ENCODE data around the gene IL1RL2.

The IL1RL2 gene

GRCh38 chr2:102262216-102263129, 75.7 kb downstream of the IL1RL2 start:
- DNase-seq (ENCODE audit: extremely low read depth in 1 of 2, low read depth in 1 of 2): no peak

DNA sequence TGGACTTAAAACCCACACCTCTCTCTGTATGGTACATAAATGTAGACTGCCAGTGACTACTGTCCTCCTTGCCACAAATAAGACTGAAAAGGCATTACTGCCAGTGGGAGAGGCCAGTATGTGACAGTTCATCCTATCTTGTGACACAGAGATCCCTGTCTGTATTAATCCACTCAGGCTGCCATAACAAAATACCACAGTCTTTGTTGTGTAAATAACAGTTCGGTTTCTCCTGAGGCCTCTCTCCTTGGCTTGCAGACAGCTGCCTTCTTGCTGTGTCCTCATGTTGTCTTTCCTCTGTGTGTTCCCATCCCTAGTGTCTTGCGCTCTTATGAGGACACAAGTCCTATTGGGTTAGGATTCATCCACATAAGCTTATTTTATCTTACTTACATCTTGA, 78.1 kb downstream of the IL1RL2 start:
- no peak for DNase-seq (ENCODE audit: extremely low read depth in 1 of 2, low read depth in 1 of 2)

DNA sequence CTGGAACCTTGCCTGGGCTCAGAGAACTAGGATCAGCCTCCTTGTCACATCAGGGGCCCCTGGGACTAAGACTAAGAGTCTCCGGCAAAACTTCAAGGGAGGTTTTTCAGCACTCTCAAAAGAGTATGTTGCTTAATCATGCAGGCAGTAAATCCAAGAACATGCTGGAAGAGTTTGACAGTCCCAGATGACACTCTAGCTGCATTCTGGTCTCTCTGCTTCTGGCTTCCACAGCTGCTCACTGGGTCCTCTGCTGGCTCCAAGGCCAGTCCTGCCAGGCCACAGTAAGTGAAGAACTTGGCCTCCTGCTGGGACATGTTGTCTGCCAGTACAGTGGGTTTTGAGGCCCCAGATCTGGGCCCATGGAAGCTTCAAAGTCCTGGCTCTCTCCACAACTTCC, 79.4 kb downstream of the IL1RL2 start:
- no peak for DNase-seq (ENCODE audit: extremely low read depth in 1 of 2, low read depth in 1 of 2)

GRCh38 chr2:102267774-102268173, 81.0 kb downstream of the IL1RL2 start:
- DNase-seq (ENCODE audit: extremely low read depth in 1 of 2, low read depth in 1 of 2): no peak

DNA sequence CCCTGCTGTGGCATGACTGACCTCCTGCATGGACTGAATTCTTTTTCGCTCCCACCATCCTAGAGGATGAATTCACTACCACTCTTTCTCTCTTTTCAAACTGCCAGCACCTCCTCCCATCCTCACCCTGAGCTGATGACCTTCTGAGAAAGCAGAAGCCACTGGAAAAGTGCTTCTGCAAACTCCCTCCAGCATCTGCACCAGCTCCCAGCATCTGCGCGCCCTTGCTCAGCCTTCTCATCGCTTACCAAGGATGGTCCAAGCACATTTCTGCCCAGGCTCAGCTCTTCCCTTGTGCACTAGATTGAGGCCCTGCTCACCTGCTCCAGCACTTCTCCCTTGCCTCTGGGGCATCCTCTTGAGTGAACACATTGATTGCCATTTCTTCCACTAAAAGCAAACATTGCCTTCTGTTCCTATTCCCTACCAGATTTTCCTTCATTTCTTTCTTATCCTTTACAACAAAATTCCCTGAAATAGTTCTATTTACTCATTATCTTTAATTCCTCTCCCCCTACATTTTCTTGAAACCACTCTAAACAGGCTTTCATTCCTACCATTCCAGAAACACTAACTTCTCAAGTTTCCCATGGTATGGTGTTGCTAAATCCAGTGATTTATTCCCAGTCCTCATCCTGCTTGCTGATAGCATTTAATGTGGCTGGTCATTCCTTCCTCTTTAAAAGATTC, 81.8 kb downstream of the IL1RL2 start:
- no peak for DNase-seq (ENCODE audit: extremely low read depth in 1 of 2, low read depth in 1 of 2)

DNA sequence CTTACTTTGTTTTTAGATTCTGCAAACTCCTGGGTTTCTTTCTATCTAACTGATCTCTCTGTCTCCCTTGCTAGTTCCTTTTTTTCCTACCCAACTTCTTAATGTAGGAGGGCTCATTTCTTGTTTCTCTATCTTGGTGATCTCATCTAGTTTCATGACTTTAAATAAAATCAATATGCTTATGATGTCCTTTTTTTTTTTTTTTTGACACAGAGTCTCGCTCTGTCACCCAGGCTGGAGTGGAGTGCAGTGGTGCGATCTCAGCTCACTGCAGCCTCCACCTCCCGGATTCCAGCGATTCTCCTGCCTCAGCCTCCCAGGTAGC, 82.3 kb downstream of the IL1RL2 start:
- DNase-seq (ENCODE audit: extremely low read depth in 1 of 2, low read depth in 1 of 2): no peak

- DNase-seq (ENCODE audit: extremely low read depth in 1 of 2, low read depth in 1 of 2): no peak
Observed at GRCh38 chr2:102271844-102272243, 85.0 kb downstream of the IL1RL2 start.

DNA sequence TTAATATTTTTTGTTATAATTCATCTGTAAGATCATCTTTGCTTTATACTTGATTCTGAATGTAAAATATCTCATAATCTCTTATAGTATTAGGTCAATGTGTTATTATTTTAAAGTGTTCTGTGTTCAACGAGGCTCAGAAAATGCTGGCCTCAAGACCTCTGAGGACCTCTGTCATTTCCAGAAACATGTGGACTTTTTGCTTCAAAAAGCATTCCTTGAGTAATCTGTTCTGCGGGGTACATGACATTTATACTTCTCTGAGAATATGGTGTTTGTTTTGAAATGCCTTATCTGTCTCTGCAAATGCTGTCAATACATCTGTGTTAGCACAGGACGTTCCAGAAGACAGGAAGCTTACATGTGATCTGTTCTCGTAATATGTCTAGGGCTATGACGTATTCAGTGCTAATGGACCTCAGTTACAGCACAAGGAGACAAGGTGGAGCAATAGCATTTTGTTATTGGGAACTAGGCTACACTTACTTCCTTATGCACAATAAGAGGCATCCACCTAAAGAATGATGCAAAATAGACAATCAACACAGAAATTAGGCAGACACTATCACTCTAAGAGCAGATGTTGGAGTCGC, 86.9 kb downstream of the IL1RL2 start:
- no peak for DNase-seq (ENCODE audit: extremely low read depth in 1 of 2, low read depth in 1 of 2)

DNA sequence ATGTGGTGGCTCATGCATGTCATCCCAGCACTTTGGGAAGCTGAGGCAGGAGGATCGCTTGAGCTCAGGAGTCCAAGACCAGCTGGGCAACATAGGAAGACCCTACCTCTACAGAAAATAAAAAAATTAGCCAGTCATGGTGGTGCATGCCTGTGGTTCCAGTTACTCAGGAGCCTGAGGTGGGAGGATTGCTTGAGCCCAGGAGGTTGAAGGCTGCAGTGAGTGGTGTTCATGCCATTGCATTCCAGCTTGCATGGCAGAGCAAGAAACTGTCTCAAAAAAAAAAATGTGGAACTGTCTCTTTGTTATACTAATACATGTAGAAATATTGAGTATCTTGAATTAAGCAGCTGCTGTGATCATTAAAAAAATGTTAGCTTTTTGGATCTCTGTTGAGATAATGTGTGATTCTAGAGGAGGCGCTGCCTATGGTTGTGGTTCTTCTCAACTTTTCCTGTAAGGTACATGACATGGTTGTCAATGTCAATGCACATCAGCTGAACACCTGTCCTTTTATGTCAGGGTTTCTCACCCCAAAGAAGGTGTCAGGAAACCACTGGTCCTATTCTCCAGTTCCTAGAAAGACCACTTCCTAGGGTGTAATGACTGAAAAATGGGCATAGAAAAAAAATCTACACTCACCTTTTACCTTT, 89.9 kb downstream of the IL1RL2 start:
- DNase-seq (ENCODE audit: extremely low read depth in 1 of 2, low read depth in 1 of 2): no peak

DNA sequence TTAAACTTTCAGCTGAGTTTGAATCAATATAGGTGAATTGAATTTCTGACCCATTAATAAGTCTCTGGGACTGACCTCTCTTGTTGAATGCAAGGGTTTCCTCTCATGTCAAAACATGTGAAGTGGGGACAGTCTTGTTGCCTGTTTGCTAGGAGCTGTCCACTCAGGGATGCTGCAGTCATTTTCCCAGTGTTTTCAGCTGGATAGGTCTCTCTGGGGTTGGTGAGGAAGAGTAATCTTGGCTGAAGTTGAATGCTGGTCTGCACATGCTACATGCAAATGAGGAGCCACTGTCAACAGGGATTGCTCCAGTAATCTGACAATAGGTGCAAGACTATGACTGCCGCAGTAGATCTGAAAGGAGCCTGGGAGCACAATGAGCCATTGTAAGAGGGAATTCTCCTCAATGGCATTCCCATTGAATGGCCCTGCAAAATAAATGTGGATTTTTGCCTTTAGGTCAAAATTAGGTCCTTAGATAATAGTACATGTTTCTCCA, 90.4 kb downstream of the IL1RL2 start:
- DNase-seq (ENCODE audit: extremely low read depth in 1 of 2, low read depth in 1 of 2): no peak

GRCh38 chr2:102278720-102279390, 92.0 kb downstream of the IL1RL2 start:
- DNase-seq (ENCODE audit: extremely low read depth in 1 of 2, low read depth in 1 of 2): no peak

GRCh38 chr2:102279391-102279735, 92.5 kb downstream of the IL1RL2 start:
- DNase-seq (ENCODE audit: extremely low read depth in 1 of 2, low read depth in 1 of 2): no peak

GRCh38 chr2:102282678-102283091, 95.9 kb downstream of the IL1RL2 start:
- no peak for DNase-seq (ENCODE audit: extremely low read depth in 1 of 2, low read depth in 1 of 2)

DNA sequence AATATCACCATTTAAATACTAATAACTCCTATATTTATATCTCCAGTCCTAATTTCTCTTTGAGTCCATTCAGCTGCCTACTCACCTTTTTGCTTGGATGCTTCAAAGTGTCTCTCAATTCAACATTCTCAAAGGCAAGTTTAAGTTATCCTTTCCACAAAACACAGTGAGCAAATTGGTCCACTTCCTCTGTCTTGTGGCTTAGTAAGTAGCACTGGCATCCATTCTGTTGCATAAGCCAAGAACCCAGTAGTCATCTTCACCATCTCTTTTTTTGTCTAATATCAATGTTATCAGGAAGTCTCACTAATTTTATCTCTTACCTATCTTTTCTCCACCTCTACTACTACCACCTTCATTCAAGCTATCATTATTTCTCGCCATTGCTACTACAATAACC, 97.2 kb downstream of the IL1RL2 start:
- DNase-seq (ENCODE audit: extremely low read depth in 1 of 2, low read depth in 1 of 2): no peak

DNA sequence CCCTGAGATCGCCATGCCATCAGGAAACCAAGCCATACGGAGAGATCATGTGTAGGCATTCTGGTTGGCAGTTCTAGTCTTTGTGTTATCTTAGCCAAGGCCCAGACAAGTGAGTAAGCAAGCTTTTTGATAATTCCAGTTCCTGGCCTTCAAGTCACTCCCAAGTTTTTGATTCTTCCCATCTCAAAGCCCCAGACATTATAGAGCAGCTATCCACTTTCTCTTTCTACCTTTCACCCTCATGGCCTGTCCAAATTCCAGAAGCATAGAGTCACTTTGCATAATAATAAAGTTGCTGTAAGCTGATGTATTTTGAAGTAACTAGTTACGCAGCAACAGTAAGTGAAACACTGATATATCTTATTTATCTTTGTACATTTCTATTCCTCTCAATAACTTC, 97.8 kb downstream of the IL1RL2 start:
- no peak for DNase-seq (ENCODE audit: extremely low read depth in 1 of 2, low read depth in 1 of 2)

DNA sequence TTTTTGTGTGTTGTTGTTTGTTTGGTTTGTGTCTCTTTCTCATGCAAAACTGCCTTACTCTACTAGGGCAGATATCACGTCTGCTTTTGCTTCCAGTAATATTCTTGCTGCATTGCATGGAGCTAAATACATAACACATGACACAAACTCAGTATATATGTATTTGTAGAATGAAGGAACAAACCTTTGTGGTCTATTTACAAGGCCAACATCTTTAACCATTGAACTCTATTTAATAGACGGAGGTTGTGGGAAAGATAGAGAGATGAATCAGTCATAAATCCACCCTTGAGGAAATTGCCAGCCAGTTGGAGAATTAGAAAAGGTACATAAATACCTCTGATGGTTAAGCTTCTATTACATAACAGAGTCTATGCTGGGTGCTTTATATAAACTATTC, 98.5 kb downstream of the IL1RL2 start:
- no peak for DNase-seq (ENCODE audit: extremely low read depth in 1 of 2, low read depth in 1 of 2)

GRCh38 chr2:102286041-102286440, 99.2 kb downstream of the IL1RL2 start:
- DNase-seq (ENCODE audit: extremely low read depth in 1 of 2, low read depth in 1 of 2): no peak

DNA sequence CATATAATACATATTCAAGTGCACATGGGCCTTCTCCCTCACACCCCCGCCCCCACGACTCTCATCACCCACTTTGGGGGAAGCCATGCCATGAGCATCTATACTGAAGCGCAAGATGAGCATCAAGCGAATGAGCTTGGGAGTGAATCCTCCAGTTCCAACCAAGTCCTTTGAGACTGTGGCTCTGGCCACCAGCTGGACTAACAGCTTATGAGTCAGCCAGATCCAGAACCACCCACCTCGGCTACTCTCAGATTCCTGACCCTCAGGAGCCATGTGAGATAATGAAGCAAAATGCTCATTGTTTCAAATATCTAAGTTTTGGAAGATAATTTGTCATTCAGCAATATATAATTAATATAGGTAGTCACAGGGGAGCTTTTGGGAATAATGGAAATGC, 102.3 kb downstream of the IL1RL2 start:
- no peak for DNase-seq (ENCODE audit: extremely low read depth in 1 of 2, low read depth in 1 of 2)
